Stomach (tissue), 4 donors: ENCODE data around the gene TOR1A.

Source experiments
- CTCF ChIP-seq, 7 experiments: fragments of 450-650 bp in 4 of 7; fragments of 200-600 bp in 3 of 7; sonication (generic) in 3 of 7; IDR thresholded peaks; one replicate each; pipeline ENCODE4 v1.5.1; 2016 to 2019; ENCODE audit warnings: antibody characterized with exemption in 7 of 7, control low read depth in 2 of 7, mild to moderate bottlenecking in 1 of 7
- EP300 ChIP-seq: sonication (generic); formaldehyde crosslinking; IDR thresholded peaks from one replicate; pipeline ENCODE4 v1.6.1; 2017; ENCODE audit warnings: antibody characterized with exemption
- POLR2A ChIP-seq, 4 donors: fragments of 450-650 bp; IDR thresholded peaks; one replicate each; pipeline ENCODE4 v1.6.1; 2016; ENCODE audit warnings: antibody characterized with exemption in 4 of 4, control low read depth in 2 of 4, mild to moderate bottlenecking in 1 of 4, moderate library complexity in 1 of 4
- POLR2AphosphoS5 ChIP-seq, 3 donors: sonication (generic); formaldehyde crosslinking; IDR thresholded peaks; one replicate each; pipeline ENCODE4 v1.6.1; 2016; ENCODE audit warnings: antibody characterized with exemption in 3 of 3

- TF ChIP-seq POLR2A (IDR thresholded peaks at IDR 0.05) (no peak), CTCF (IDR thresholded peaks at IDR 0.05) (no peak), EP300 (no peak), POLR2AphosphoS5 (IDR thresholded peaks at IDR 0.05) (no peak)
These were observed 44.3 kb upstream of the TOR1A start for GRCh38 chr9:129868023-129868871.
